Medulla oblongata (tissue), 1 donor: ENCODE data around the gene ATG16L2.
"Not testable (repeated sequence)": the region's sequence is repeated elsewhere in the genome, so short reads cannot be mapped to it uniquely, and the experiment has no call there.

Experiments used
- DNase-seq: peaks from one replicate; pipeline ENCODE4 v3.0.0-alpha.2; 2015; ENCODE audit errors: extremely low spot score

Gene ATG16L2

GRCh38 chr11:72779495-72780128, 34.6 kb upstream of the ATG16L2 start:
- no peak for DNase-seq

- DNase-seq, result no peak
These were observed 33.7 kb upstream of the ATG16L2 start for GRCh38 chr11:72780296-72781062.

- no peak for DNase-seq
These were observed 33.2 kb upstream of the ATG16L2 start for GRCh38 chr11:72781063-72781312.

- DNase-seq, result no peak
These were observed 32.7 kb upstream of the ATG16L2 start for GRCh38 chr11:72781313-72782080.

GRCh38 chr11:72782081-72782920, 31.9 kb upstream of the ATG16L2 start:
- no peak for DNase-seq

GRCh38 chr11:72783144-72783905, 30.9 kb upstream of the ATG16L2 start:
- DNase-seq, result no peak

GRCh38 chr11:72784662-72785061, 29.5 kb upstream of the ATG16L2 start:
- no peak for DNase-seq

GRCh38 chr11:72786305-72787215, 27.7 kb upstream of the ATG16L2 start:
- DNase-seq, result no peak

- DNase-seq, result peak; percentile 35
These were observed 26.8 kb upstream of the ATG16L2 start for GRCh38 chr11:72787216-72788104.

GRCh38 chr11:72788241-72788640, 26.0 kb upstream of the ATG16L2 start:
- no peak for DNase-seq

- DNase-seq, result no peak
These were observed 24.6 kb upstream of the ATG16L2 start for GRCh38 chr11:72789493-72790131.

- not testable (repeated sequence) for DNase-seq
These were observed 23.0 kb upstream of the ATG16L2 start for GRCh38 chr11:72791228-72791627.

GRCh38 chr11:72792437-72793021, 21.7 kb upstream of the ATG16L2 start:
- peak; percentile 31 for DNase-seq

GRCh38 chr11:72793076-72793424, 21.2 kb upstream of the ATG16L2 start:
- DNase-seq, result no peak

GRCh38 chr11:72793425-72794367, 20.5 kb upstream of the ATG16L2 start, which contains the start of gene STARD10:
Gene STARD10 (minus strand): TSS chr11:72794047. CDS start chr11:72781181, 12,866 bp downstream.
- peak; percentile 98 for DNase-seq

GRCh38 chr11:72798361-72798760, 15.8 kb upstream of the ATG16L2 start:
- DNase-seq, result no peak

- DNase-seq, result no peak
These were observed 14.8 kb upstream of the ATG16L2 start for GRCh38 chr11:72799441-72799840.
